Activated gamma-delta T cell (primary cell): Measurements from ENCODE around the gene SNRNP200.

Experiments
- DNase-seq: peaks from one replicate; lab custom pipeline; 2025; lab: John Stamatoyannopoulos, UW
- total RNA-seq, 2 donors: gene quantifications; one replicate each; lab custom pipeline; 2026; lab: John Stamatoyannopoulos, UW

Gene SNRNP200
- total RNA-seq = 383 to 390 reads per million in 2 donors

DNA sequence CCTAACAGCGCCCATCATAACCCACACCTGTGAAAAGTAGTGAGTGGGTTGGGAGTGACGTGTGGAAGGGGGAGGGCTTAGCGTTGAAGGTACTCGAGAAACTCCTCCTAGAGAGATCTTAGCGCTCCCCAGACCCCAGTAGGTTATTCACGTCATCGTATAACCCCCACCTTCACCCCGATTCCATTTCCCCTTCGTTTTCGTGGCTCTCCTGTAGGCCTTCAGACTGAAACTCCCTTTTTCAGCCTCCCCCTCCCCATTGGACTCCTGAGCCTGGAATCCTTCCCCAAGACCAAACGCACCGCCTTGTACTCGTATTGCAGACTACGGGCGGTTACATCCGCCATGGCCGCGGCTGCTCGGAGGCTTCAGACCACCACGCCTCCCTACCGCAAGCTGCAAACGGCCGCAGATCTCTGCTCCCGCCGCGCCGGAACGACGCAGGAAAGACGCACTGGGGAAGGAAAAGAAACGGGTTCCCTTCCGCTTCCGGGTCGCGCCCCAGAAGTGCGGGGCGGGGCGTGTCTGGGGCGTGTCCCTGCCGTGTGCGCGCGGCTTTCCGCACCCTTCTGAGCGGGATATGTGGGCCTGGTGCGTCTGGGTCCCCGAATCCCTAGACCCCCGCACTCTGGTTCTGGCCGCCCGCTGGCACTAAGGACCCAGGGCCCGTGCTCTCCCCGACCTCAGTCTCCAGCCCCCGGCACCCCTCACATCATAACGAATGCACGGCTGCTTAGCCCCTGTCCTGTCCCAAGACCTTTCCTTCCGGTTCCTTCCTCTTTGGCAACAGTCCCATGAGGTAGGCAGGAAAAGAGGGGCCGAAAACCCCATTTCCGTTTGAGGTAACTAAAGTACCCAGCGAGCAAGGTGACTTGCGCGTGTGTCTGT is at the start of gene SNRNP200:
TSS of gene SNRNP200 (minus strand) at position 456 of the 888 bp plus-strand sequence. CDS start at position 347, 109 bp downstream.
- peak; percentile 84 for DNase-seq

DNA sequence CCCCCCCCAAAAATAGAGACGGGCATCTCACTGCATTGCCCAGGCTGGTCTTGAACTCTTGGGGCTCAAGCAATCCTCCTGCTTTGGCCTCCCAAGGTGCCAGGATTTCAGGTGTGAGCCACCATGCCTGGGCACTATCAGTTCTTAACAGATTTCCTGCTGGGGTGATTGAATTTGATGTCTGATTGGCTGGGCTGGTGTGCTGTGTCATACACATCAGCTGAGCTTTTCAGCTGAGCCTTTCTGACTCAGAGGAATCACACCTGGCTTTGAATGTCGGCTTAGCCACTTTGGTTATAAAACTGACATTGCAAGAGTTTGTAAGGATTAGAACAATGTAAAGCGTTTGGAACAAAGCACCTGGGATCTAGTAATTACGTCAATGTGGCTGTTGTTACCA is 49.1 kb upstream of the SNRNP200 start:
- DNase-seq = no peak

DNA sequence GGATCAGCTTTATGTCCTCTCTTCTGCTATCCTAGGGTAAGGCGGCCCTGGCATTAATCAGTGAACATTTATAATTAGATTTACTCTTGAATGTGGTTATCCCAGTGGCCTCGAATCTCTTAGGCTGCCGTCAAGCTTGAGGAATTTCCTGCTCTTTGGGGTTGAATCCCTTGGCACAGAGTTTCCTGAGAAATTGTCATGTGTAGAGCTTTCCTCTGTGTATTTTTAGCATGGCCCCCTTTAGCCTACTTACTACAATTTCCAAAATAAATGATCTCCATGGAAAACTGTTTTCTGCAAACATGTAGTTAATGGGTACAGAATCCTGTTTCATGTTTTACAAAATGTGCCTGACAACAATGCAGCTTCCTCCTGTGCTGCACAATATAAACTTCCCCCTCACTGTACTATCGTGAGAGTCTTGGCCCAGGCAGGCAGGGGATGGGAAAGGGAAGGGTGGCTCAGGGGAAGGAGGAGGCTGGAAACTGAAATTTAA is 48.3 kb upstream of the SNRNP200 start:
- no peak for DNase-seq

DNA sequence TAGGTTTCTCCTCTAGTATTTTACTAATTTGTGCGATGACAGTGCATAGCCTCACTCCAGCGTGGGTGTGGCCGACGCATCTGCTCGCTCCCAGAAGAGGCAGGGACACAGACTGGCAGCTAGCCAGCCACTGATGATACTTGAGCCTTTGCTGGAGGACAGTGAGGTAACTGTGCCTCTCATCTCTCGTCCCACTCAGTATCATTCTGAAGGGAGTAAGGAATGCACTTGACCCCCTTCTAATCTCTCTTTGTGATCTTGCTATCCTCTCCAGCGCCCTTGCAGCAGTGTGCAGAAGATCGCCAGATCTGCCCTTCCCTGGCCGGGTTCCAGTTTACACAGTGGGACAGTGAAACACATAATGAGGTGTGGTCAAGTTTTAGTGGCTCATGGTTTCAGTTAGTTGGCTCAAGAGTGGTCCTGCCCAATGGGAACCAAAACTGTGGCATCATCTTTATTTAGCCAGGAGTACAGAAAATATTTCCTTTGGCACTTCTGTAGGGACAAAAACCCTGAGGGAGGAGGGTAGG is 47.8 kb upstream of the SNRNP200 start:
- DNase-seq = no peak

DNA sequence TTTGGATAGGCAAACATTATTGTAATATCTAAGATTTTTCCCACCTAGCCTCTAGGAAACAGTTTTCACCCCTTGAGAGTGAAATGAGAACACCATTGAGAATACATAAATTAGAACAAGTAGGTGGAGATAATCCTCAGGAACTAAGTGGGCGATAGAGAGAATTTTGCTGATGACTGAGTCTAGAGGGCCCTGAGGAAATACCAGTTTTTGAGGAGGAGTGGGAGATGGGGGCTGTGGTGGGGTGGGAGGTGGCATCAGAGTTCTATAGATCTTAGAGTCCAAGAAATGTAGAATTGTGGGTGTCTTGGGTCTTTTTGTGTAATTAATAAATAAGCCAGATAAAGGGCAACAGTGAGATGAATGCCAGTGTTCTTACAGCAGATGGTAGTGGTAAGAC is 42.0 kb upstream of the SNRNP200 start:
- no peak for DNase-seq

DNA sequence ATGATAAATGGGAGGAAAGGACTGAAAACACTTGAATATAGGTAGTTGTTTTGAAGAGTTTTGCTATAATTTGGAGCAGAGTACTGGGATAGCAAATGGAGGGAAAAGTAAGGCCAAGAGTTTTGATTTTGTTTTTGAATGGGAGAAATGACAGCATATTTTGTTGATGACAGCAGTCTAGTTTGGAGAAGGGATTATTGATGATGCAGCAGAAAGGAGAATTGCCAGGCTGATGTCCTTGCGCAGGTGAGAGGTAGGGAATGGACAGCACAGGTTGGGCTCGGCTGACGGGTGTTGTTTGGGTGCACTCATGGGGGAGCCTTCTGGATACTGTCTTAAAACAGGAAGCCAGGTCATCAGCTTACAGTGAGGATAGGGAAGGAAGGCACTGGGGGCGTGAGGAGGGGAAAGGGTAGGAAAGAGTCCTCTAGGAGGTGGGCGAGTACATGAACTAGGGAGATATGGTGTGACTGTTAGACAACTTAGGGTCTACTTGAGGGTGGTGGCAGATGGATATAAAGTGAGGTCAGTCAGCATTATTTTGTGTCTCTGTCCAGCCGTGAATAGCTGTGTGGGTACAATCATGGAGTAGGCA is 40.6 kb upstream of the SNRNP200 start:
- DNase-seq = no peak

DNA sequence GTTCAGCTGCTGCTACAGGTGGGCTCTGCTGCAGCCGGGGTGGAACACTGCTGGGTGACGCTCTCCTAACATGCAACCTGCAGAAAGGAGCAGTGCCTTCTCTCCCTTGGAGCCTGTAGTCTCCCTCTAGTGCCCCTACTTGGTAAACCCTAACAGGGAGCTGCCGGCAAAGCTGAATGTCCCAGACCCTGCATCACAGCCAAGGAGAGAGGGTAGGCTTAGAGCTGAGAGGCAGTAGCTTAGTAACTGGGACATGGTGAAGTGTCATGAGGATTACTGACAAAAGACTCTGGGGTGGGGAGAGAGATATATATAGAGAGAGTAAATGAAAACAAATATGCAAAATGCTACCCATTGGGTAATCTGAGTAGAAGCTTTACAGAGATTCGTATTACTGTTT is 40.1 kb upstream of the SNRNP200 start:
- no peak for DNase-seq

DNA sequence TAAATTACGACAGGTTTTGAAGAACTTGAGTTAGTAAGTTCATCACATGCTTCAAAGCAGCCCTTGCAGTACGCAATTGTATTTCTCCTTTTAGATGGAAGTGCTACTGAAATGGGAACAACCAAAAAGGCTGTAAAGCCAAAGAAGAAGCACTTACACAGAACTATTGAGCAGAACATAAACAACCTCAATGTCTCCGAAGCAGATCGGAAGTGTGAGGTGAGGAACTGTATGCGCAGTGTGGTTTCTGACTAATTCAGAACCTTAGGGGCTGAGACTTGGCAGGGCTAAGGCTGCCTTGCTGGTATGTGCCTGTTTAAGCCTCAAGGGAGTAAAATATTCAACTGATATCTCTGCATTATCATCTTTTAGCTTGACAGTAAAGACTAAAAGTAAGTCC is 38.7 kb upstream of the SNRNP200 start:
- no peak for DNase-seq

DNA sequence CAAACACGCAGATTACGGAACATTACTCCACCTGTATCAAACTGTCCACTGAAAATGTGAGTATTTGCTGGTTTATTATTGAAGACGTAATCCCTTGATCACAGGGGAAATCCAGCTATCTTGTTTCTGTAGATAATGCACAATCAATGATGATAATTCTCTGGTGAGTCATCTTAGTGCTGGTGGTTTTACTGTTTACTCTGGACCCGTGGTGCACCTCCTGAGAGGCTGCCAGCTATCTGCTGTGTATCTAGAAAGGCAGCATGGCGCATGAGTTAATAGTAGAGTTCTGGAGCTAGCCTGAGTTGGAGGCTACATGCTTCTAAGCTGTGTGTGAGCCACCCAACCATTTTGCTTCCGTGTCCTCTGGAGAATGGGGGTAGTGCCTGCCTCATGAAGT is 36.7 kb upstream of the SNRNP200 start:
- no peak for DNase-seq

DNA sequence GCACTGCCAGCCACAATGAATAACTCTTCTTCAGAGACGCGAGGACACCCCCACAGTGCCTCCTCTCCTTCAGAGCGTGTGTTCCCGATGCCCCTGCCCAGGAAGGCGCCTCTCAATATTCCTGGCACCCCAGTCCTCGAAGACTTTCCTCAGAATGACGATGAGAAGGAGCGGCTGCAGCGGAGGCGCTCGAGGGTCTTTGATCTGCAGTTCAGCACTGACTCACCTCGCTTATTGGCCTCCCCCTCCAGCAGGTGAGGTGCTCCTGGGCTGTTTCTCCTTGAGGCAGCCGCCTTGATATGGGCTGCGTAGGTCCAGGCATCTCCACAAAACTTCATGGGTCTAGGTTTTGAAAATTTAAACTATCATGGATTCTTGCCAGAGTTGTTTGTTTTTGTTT is 36.3 kb upstream of the SNRNP200 start:
- DNase-seq = no peak

DNA sequence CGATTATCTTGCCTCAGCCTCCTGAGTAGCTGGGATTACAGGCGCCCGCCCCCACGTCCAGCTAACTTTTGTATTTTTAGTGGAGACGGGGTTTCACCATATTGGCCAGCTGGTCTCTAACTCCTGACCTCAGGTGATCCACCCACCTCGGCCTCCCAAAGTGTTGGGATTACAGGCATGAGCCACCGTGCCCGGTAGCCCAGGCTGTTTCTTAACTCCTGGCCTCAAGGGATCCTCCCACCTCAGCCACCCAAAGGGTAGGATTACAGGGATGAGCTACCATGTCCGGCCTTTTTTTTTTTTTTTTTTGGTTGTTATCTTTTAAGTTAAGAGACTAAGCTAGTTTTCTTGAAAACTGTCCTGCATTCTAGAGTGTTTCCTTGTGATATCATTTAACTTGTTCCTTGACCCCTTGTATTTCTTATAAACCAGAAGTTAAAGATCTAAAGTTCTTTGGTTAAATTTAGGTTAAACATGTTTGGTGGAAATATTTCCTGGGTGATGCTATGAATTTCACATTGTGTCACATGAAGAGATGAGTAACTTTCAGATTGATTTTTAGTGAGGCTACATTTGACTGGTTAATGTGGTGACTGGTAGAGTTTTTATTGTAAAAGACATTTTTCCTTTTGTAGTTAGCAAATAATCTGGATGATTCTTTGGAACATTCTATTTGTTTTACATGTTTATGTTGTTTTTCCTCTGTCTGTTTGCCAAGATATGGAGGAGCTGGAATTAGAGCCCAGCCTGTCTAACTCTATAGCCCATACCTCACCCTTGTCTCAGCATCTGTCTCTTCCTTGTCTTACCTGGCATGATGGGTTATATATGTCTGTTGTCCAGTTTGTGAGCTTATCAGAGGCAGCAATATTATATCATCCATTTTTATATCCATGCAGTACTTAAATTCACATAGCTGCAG is 35.4 kb upstream of the SNRNP200 start:
- no peak for DNase-seq

DNA sequence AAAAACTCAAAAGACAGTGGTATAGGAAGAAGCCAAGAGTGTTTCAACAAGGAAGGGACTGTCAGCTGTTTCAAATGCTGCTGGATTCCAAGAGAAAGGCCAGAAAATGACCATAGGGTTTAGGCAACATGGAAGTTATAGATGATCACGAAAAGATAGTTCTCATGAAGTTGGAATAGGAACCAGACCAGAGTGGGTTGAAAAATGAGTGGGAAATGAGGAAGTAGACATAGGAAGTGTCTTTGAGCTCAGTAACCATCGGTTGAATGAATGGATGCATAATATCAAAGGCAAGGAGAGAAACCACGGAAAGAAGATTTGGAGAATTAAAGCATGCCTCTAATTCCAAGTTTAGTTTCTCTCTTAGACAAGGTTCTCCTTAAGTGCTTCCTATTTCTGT is 31.5 kb upstream of the SNRNP200 start:
- DNase-seq = no peak

DNA sequence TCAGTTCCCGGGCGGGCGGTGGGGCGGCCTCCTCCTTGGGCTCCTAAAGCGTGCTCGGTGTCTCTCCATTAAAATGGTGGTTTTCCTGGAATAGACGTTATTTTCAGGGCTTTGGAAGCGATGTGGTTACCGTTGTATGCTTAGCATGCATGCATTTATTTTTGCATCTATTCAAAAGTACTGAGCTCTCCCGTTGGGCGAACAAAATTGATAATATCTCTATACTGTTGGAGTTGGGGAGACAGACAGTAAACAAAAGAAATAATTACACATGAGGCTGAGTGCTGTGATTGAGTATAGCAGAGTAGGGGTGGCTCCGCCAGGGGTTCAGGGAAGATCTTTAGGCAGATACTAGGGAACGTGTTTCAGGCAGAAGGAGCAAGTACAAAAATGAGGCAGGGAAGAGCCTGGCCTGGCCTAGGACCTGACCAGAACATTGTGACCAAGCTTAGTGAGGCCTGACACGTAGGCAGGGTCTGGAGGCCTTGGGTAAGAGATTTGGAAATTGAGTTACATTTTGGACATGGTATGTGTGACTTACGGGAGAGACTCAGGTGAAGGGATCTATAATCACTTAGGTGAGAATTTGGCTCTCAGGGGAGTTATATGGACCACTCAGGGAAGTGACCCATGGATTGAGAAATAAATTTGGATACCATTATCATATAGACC is 30.9 kb upstream of the SNRNP200 start:
- DNase-seq = no peak

DNA sequence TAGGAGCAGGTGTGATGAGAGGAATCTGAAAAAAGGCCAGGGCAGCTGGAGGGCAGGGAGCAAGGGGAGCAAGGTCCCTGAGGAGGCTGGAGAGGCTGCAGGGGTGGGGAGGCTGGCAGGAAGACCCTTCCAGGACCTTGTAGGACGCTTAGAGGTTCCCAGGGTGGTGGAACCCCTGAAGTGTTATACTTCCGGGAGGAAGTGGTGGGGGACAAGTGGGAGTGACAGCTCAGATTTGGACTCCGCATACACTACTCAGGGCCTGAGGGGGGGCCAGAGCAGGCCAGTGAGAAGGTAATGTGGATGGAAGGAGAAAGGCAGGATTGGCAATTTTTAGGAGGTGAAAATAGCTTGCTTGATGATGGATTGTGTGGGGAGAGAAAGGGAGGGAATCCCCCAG is 28.4 kb upstream of the SNRNP200 start:
- DNase-seq = no peak

DNA sequence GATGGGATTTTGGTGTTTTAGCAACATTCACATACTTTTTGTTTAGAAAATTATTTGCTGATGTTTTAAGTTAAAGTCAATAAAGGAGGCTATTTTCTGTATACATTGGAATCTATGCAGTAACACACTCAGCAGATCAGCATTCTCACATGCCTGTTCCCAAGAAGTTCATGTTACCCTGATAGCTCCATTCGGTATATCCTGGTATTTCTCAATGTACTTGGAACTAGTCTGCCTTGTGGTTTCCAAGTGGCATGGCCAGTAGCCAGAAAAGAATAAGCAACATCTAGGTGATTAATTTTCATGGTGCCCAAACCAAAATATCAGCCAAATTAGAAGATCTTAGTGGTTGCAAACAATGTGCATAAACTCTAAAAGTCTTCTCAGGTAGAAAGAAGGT is 25.1 kb upstream of the SNRNP200 start:
- no peak for DNase-seq

DNA sequence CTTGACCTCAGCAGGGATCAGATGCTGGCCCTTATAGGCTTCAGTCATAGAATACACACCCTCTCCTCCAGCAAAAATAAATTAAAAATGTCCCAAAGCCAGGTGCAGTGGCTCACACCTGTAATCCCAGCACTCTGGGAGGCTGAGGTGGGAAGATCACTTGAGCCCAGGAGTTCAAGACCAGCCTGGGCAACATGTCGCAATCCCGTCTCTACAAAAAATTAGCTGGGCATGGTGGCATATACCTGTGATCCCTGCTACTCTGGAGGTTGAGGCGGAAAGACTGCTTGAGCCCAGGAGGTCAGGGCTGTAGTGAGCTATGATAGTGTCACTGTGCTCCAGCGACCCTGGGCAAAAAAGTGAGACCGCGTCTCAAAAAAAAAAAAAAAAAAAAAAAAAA is 24.5 kb upstream of the SNRNP200 start:
- DNase-seq = no peak

DNA sequence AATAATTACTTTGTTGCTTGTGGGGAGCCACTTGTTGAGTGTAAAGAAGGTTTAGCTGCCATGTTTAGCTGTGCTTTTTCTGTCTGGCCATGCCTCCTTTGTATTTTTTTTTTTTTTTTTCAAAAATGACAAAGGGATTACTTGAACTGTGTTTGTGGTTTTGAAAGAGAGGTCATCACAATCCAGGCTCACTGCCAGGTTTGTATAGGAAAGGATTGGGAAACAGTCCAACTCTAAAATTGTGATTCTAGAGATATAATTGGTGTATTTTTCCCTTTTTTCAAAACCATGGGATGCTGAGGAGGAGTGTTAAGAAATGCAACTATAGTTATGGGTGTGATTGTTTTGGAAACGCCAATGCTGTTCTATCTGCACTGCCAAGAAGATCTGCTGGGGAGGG is 24.1 kb upstream of the SNRNP200 start:
- no peak for DNase-seq

DNA sequence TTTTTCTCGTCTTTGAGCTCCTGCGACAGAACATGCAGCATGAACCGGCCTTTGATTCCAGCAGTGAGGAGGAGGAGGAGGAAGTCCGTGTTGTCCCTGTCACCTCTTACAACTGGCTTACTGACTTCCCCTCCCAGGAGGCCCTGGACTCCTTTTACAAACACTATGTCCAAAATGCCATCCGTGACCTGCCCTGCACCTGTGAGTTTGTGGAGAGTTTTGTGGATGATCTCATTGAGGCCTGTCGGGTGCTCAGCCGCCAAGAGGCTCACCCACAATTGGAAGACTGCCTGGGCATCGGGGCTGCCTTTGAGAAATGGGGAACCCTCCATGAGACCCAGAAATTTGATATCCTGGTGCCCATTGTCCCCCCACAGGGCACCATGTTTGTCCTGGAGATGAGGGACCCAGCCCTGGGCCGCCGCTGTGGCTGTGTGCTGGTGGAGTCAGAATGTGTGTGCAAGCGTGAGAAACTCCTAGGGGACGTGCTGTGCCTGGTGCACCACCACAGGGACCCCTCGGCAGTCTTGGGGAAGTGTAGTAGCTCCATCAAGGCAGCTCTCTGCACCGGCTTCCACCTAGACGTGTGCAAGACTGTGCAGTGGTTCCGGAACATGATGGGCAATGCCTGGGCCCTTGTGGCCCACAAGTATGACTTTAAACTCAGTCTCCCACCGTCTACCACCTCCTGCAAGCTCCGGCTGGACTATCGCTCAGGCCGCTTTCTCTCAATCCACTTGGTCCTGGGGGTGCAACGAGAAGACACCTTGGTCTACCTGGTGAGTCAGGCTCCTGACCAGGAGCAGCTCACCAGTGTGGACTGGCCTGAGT is 21.9 kb upstream of the SNRNP200 start:
- DNase-seq = no peak

DNA sequence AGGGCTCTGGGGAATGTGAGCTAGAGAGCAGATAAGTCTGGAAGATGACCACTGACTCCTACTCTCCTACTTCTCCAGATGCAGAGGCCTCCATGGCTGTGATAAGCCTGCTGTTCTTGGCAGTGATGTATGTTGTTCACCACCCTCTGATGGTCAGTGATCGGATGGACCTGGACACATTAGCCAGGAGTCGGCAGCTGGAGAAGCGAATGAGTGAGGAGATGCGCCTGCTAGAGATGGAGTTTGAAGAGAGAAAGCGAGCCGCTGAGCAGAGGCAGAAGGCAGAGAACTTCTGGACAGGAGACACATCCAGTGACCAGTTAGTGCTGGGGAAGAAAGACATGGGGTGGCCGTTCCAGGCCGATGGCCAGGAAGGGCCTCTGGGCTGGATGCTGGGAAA is 21.2 kb upstream of the SNRNP200 start:
- no peak for DNase-seq

DNA sequence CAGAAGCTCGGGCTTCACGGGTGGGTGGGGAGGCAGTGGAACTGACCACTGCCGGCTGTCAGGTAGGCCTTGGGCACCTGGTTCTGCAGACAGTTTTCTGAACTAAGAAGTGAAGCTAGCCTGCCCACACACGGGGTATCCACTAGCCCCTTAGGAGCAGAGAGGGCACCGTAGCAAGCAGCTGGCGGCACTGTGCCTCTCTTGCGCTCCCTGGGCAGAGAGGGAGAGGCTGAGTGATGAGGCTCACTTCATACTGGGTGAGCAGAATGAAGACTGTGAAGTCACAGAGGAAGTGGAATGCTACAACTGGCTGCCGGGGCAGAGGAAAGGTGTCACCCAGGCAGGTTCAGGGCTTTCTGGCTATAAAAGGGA is 20.5 kb upstream of the SNRNP200 start:
- peak; percentile 23 for DNase-seq
